SK-N-SH treated with all-trans-retinoic acid at 6 μM for 48 hours (cell line): Measurements from ENCODE around the gene SH3PXD2B.

Experiments used
- ATAC-seq: fragments of 200-7000 bp; cut with Tn5 transposase; 3 replicates; pipeline ENCODE4 v1.9.1; 2020; ENCODE audit warnings: mild to moderate bottlenecking, moderate library complexity
- ARNTL ChIP-seq: fragments of 450-650 bp; formaldehyde crosslinking; IDR thresholded peaks from 2 replicates; pipeline ENCODE4 v1.5.0; 2020; ENCODE audit warnings: low read depth, mild to moderate bottlenecking, moderate library complexity, borderline replicate concordance
- BACH2 ChIP-seq: fragments of 250-450 bp; sonication (Bioruptor Pico); IDR thresholded peaks from 2 replicates; pipeline ENCODE4 v1.9.0; 2021; ENCODE audit warnings: mild to moderate bottlenecking, borderline replicate concordance
- GLIS3 ChIP-seq: fragments of 250-450 bp; sonication (Bioruptor Pico); IDR thresholded peaks from 2 replicates; pipeline ENCODE4 v1.5.0; 2020; ENCODE audit warnings: mild to moderate bottlenecking, moderate library complexity
- ISL1 ChIP-seq: fragments of 250-450 bp; sonication (Bioruptor Pico); IDR thresholded peaks from 2 replicates; pipeline ENCODE4 v2.1.2; 2022; ENCODE audit warnings: mild to moderate bottlenecking, moderate library complexity
- OSR1 ChIP-seq: fragments of 250-450 bp; sonication (Bioruptor Pico); IDR thresholded peaks from 2 replicates; pipeline ENCODE4 v1.8.0; 2022; ENCODE audit warnings: moderate library complexity, mild to moderate bottlenecking, inconsistent platforms
- PPARA ChIP-seq: fragments of 250-450 bp; sonication (Bioruptor Pico); IDR thresholded peaks from 2 replicates; pipeline ENCODE4 v1.5.0; 2020; ENCODE audit warnings: mild to moderate bottlenecking, borderline replicate concordance
- RARB ChIP-seq: fragments of 250-450 bp; sonication (Bioruptor Pico); IDR thresholded peaks from 2 replicates; pipeline ENCODE4 v1.8.0; 2021; ENCODE audit warnings: mild to moderate bottlenecking, moderate library complexity
- SNAI2 ChIP-seq: fragments of 250-450 bp; sonication (Bioruptor Pico); IDR thresholded peaks from 2 replicates; pipeline ENCODE4 v1.5.0; 2020; ENCODE audit warnings: mild to moderate bottlenecking, moderate library complexity
- TCF4 ChIP-seq: fragments of 250-450 bp; sonication (Bioruptor Pico); IDR thresholded peaks from 2 replicates; pipeline ENCODE4 v1.8.0; 2021; ENCODE audit warnings: mild to moderate bottlenecking, moderate library complexity, borderline replicate concordance
- TOX ChIP-seq: fragments of 250-450 bp; sonication (Bioruptor Pico); IDR thresholded peaks from 2 replicates; pipeline ENCODE4 v1.8.0; 2021; ENCODE audit warnings: mild to moderate bottlenecking, moderate library complexity, borderline replicate concordance
- ZC3H10 ChIP-seq: fragments of 250-450 bp; sonication (Bioruptor Pico); IDR thresholded peaks from 2 replicates; pipeline ENCODE4 v1.5.1; 2021; ENCODE audit warnings: mild to moderate bottlenecking, moderate library complexity
- ZFP3 ChIP-seq: fragments of 250-450 bp; sonication (Bioruptor Pico); IDR thresholded peaks from 2 replicates; pipeline ENCODE4 v1.5.0; 2020; ENCODE audit warnings: mild to moderate bottlenecking, moderate library complexity
- ZFP30 ChIP-seq: fragments of 450-650 bp; formaldehyde crosslinking; IDR thresholded peaks from 2 replicates; pipeline ENCODE4 v1.5.0; 2022; ENCODE audit warnings: mild to moderate bottlenecking, moderate library complexity
- ZNF565 ChIP-seq: fragments of 450-650 bp; formaldehyde crosslinking; conservative IDR thresholded peaks from 2 replicates; pipeline ENCODE4 v1.5.0; 2020; ENCODE audit warnings: low read depth, mild to moderate bottlenecking, moderate library complexity
- ZNF70 ChIP-seq: fragments of 450-650 bp; formaldehyde crosslinking; IDR thresholded peaks from 2 replicates; pipeline ENCODE4 v1.5.0; 2020; ENCODE audit warnings: mild to moderate bottlenecking, moderate library complexity
- ZNF8 ChIP-seq: fragments of 450-650 bp; formaldehyde crosslinking; IDR thresholded peaks from 2 replicates; pipeline ENCODE4 v1.5.0; 2020; ENCODE audit warnings: mild to moderate bottlenecking, moderate library complexity
- TF ChIP-seq, protein P1 (sequence below): fragments of 250-450 bp; sonication (Bioruptor Pico); IDR thresholded peaks from 2 replicates; pipeline ENCODE4 v1.8.0; 2020; ENCODE audit warnings: mild to moderate bottlenecking, moderate library complexity, borderline replicate concordance
- TF ChIP-seq, protein P2 (sequence below): fragments of 250-450 bp; sonication (Bioruptor Pico); IDR thresholded peaks from 2 replicates; pipeline ENCODE4 v1.5.0; 2020; ENCODE audit warnings: mild to moderate bottlenecking, moderate library complexity
- TF ChIP-seq, protein P3 (sequence below): fragments of 250-450 bp; sonication (Bioruptor Pico); IDR thresholded peaks from 2 replicates; pipeline ENCODE4 v1.5.1; 2021; ENCODE audit warnings: mild to moderate bottlenecking, moderate library complexity
- TF ChIP-seq, protein P4 (sequence below): fragments of 250-450 bp; sonication (Bioruptor Pico); IDR thresholded peaks from 2 replicates; pipeline ENCODE4 v1.8.0; 2021; ENCODE audit warnings: low read depth, mild to moderate bottlenecking, moderate library complexity, borderline replicate concordance
- TF ChIP-seq, protein P5 (sequence below): fragments of 250-450 bp; sonication (Bioruptor Pico); IDR thresholded peaks from 2 replicates; pipeline ENCODE4 v1.5.1; 2020; ENCODE audit warnings: low read depth, mild to moderate bottlenecking, moderate library complexity

The SH3PXD2B gene

DNA sequence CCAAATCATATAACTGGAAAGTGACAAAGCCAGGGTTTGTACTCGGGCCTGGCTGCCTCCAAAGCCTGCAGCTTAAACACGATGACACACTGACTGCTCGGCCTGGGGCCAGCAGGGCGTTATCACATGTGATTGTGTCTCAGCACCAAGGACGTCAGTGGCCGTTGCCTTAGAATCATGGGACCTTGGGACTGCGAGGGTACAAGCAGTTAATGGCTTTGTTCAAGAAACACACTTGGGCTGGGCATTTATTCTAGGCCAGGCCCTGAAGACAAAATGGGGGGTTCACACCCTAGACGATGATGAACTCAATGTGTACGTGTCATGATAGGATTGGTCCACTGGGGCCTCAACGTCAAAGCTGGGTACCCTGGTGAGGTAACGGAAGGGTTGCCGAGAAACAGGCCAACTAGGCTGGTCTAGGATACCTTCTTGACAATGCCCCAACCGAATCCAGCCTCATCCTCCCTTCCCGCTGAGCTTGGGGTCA lies 13.0 kb downstream of the SH3PXD2B start:
- TF ChIP-seq, protein P1, sequence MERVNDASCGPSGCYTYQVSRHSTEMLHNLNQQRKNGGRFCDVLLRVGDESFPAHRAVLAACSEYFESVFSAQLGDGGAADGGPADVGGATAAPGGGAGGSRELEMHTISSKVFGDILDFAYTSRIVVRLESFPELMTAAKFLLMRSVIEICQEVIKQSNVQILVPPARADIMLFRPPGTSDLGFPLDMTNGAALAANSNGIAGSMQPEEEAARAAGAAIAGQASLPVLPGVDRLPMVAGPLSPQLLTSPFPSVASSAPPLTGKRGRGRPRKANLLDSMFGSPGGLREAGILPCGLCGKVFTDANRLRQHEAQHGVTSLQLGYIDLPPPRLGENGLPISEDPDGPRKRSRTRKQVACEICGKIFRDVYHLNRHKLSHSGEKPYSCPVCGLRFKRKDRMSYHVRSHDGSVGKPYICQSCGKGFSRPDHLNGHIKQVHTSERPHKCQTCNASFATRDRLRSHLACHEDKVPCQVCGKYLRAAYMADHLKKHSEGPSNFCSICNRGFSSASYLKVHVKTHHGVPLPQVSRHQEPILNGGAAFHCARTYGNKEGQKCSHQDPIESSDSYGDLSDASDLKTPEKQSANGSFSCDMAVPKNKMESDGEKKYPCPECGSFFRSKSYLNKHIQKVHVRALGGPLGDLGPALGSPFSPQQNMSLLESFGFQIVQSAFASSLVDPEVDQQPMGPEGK (CRISPR knock-in tag), result no peak
- TF ChIP-seq ZFP3 (CRISPR knock-in tag), result no peak
- ATAC-seq, result no peak

DNA sequence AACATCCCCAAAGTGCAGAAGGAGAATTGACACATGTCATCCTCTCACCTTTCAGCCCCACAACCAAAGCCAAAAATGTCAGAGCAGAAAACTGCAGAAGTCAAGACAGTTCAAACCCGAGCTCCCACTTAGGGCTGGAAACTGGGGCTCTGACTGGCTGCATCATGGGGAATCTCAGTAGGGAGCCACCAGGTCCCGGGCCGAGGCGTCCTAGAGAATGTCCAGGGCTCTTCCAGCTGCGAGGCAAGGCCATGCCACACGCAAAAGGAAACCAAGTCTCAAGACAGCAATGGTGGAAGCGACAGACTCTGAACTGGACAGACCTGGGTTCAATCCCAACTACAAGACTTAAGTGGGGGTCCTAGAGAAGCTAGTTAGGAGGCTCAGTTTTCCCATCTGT lies 13.8 kb downstream of the SH3PXD2B start:
- no peak for TF ChIP-seq TCF4 (CRISPR knock-in tag)
- TF ChIP-seq RARB (CRISPR knock-in tag), result no peak
- TF ChIP-seq BACH2, result no peak
- no peak for TF ChIP-seq ZNF565 (CRISPR knock-in tag)
- TF ChIP-seq, protein P2, sequence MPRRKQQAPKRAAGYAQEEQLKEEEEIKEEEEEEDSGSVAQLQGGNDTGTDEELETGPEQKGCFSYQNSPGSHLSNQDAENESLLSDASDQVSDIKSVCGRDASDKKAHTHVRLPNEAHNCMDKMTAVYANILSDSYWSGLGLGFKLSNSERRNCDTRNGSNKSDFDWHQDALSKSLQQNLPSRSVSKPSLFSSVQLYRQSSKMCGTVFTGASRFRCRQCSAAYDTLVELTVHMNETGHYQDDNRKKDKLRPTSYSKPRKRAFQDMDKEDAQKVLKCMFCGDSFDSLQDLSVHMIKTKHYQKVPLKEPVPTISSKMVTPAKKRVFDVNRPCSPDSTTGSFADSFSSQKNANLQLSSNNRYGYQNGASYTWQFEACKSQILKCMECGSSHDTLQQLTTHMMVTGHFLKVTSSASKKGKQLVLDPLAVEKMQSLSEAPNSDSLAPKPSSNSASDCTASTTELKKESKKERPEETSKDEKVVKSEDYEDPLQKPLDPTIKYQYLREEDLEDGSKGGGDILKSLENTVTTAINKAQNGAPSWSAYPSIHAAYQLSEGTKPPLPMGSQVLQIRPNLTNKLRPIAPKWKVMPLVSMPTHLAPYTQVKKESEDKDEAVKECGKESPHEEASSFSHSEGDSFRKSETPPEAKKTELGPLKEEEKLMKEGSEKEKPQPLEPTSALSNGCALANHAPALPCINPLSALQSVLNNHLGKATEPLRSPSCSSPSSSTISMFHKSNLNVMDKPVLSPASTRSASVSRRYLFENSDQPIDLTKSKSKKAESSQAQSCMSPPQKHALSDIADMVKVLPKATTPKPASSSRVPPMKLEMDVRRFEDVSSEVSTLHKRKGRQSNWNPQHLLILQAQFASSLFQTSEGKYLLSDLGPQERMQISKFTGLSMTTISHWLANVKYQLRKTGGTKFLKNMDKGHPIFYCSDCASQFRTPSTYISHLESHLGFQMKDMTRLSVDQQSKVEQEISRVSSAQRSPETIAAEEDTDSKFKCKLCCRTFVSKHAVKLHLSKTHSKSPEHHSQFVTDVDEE (CRISPR knock-in tag), result no peak
- TF ChIP-seq PPARA, result no peak
- no peak for TF ChIP-seq ZFP30
- TF ChIP-seq ARNTL (CRISPR knock-in tag), result no peak
- TF ChIP-seq TOX (CRISPR knock-in tag), result no peak
- TF ChIP-seq, protein P3, sequence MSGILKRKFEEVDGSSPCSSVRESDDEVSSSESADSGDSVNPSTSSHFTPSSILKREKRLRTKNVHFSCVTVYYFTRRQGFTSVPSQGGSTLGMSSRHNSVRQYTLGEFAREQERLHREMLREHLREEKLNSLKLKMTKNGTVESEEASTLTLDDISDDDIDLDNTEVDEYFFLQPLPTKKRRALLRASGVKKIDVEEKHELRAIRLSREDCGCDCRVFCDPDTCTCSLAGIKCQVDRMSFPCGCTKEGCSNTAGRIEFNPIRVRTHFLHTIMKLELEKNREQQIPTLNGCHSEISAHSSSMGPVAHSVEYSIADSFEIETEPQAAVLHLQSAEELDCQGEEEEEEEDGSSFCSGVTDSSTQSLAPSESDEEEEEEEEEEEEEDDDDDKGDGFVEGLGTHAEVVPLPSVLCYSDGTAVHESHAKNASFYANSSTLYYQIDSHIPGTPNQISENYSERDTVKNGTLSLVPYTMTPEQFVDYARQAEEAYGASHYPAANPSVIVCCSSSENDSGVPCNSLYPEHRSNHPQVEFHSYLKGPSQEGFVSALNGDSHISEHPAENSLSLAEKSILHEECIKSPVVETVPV, result no peak
- TF ChIP-seq, protein P4, sequence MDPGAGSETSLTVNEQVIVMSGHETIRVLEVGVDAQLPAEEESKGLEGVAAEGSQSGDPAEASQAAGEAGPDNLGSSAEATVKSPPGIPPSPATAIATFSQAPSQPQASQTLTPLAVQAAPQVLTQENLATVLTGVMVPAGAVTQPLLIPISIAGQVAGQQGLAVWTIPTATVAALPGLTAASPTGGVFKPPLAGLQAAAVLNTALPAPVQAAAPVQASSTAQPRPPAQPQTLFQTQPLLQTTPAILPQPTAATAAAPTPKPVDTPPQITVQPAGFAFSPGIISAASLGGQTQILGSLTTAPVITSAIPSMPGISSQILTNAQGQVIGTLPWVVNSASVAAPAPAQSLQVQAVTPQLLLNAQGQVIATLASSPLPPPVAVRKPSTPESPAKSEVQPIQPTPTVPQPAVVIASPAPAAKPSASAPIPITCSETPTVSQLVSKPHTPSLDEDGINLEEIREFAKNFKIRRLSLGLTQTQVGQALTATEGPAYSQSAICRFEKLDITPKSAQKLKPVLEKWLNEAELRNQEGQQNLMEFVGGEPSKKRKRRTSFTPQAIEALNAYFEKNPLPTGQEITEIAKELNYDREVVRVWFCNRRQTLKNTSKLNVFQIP (CRISPR knock-in tag), result no peak
- TF ChIP-seq, protein P5, sequence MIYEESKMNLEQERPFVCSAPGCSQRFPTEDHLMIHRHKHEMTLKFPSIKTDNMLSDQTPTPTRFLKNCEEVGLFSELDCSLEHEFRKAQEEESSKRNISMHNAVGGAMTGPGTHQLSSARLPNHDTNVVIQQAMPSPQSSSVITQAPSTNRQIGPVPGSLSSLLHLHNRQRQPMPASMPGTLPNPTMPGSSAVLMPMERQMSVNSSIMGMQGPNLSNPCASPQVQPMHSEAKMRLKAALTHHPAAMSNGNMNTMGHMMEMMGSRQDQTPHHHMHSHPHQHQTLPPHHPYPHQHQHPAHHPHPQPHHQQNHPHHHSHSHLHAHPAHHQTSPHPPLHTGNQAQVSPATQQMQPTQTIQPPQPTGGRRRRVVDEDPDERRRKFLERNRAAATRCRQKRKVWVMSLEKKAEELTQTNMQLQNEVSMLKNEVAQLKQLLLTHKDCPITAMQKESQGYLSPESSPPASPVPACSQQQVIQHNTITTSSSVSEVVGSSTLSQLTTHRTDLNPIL (CRISPR knock-in tag), result no peak
- no peak for TF ChIP-seq GLIS3
- TF ChIP-seq ZNF8 (CRISPR knock-in tag), result no peak
- TF ChIP-seq ZFP3 (CRISPR knock-in tag), result no peak
- no peak for TF ChIP-seq ISL1 (CRISPR knock-in tag)
- no peak for TF ChIP-seq SNAI2 (CRISPR knock-in tag)
- no peak for TF ChIP-seq ZNF70 (CRISPR knock-in tag)
- TF ChIP-seq ZC3H10, result no peak
- no peak for TF ChIP-seq OSR1
- ATAC-seq, result no peak

DNA sequence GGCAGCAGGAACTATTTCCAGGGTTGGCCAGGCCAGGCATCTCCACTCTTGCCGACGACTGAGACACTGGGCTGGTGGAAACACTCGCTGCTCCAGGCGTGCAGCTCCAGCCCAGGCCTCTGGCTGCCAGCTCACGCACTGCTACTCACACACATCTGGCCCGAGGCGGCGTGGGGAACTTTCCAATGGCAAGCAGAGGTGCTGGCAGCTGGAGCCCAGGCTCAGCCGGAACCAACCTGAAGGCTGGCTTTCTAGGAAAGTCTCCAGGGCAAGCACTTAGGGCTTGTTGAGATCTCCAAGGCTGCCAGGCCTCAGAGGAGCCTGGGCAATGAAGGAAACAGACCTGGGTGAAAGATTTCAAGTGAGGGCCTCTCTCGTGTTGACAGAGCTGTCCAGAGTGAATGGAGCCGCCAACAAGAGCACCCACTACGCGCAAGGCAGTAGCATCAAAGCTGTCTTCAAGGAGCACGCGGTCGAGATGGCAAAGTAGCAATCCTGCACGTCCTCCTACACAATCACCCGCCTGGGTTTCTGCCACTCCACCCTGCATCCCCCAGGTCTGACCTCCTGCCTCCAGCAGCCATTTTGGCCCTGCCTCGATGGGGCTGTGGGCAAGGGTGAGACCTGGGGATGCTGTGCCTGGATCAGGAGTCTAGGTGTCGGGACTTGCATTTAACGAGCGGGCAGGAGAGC lies 14.4 kb downstream of the SH3PXD2B start:
- ATAC-seq, result no peak
- TF ChIP-seq, protein P5 (CRISPR knock-in tag), result no peak
- no peak for TF ChIP-seq ISL1 (CRISPR knock-in tag)
